CD4-positive, alpha-beta T cell (primary cell): ENCODE results near the gene PCP2. TPM values are rescaled to one million over a fixed set of nuclear protein-coding genes. Genes with fewer than 3 reads are reported as not detected.
A peak's percentile ranks its signal among the peaks of the same experiment; 100 is the strongest.

Experiments
- ATAC-seq: fragments of 200-7000 bp; cut with Tn5 transposase; one replicate; pipeline ENCODE4 v1.10.0; 2022; ENCODE audit warnings: mild to moderate bottlenecking; ENCODE audit not compliant: poor library complexity
- CTCF ChIA-PET: fragments of 350-600 bp; sonication (Branson Sonifier 250); formaldehyde crosslinking; loops from one replicate; lab custom pipeline; 2021; ENCODE audit warnings: antibody characterized with exemption, inconsistent platforms; lab: Charles Lee
- POLR2A ChIA-PET: fragments of 350-600 bp; sonication (Branson Sonifier 250); formaldehyde crosslinking; loops from one replicate; lab custom pipeline; 2021; ENCODE audit warnings: antibody characterized with exemption, inconsistent platforms; lab: Charles Lee
- DNase-seq, 14 experiments: peaks; one replicate each; pipeline ENCODE4 v3.0.0-alpha.2; 2013 to 2020; ENCODE audit warnings: mixed read lengths in 2 of 14
- H3K27ac ChIP-seq, 2 donors: one replicate each; pipeline versions ENCODE4 v1.5.1 to v1.7.0; 2013; ENCODE audit warnings: low read length in 2 of 2, low read depth in 1 of 2, mild to moderate bottlenecking in 1 of 2
- H3K27me3 ChIP-seq, 2 experiments: 1 replicate in 1 of 2; 2 replicates in 1 of 2; pipeline versions ENCODE4 v1.6.1 to v1.7.0; 2013; ENCODE audit warnings: low read length in 2 of 2, control low read depth in 1 of 2, mild to moderate bottlenecking in 1 of 2, moderate library complexity in 1 of 2; ENCODE audit not compliant: insufficient read depth in 2 of 2, control insufficient read depth in 1 of 2
- H3K36me3 ChIP-seq: one replicate; pipeline ENCODE4 v1.6.1; 2013; ENCODE audit warnings: low read length, control low read depth; ENCODE audit not compliant: insufficient read depth
- H3K4me1 ChIP-seq: one replicate; pipeline ENCODE4 v1.6.1; 2013; ENCODE audit warnings: low read length, control low read depth; ENCODE audit not compliant: insufficient read depth
- H3K4me3 ChIP-seq: one replicate; pipeline ENCODE4 v1.5.1; 2013; ENCODE audit warnings: mild to moderate bottlenecking, low read length, moderate library complexity
- H3K9me3 ChIP-seq, 2 experiments: 1 replicate in 1 of 2; 2 replicates in 1 of 2; pipeline versions ENCODE4 v1.6.1 to v1.7.0; 2013; ENCODE audit warnings: low read length in 2 of 2, mild to moderate bottlenecking in 2 of 2, control low read depth in 1 of 2, moderate library complexity in 1 of 2; ENCODE audit not compliant: control insufficient read depth in 1 of 2, insufficient read depth in 1 of 2
- H3K27ac Mint-ChIP-seq: one replicate; pipeline ENCODE4 v1.8.0; 2020; ENCODE audit warnings: mixed read lengths
- H3K27me3 Mint-ChIP-seq: one replicate; pipeline ENCODE4 v1.8.0; 2021; ENCODE audit warnings: mixed read lengths
- H3K36me3 Mint-ChIP-seq: one replicate; pipeline ENCODE4 v1.8.0; 2021; ENCODE audit warnings: low read depth, mixed read lengths
- H3K4me1 Mint-ChIP-seq: one replicate; pipeline ENCODE4 v1.8.0; 2021; ENCODE audit warnings: low read depth, mixed read lengths
- H3K4me3 Mint-ChIP-seq: one replicate; pipeline ENCODE4 v1.8.0; 2020; ENCODE audit warnings: mild to moderate bottlenecking, mixed read lengths
- H3K9me3 Mint-ChIP-seq: one replicate; pipeline ENCODE4 v1.8.0; 2020; ENCODE audit warnings: mixed read lengths
- CTCF ChIP-seq: fragments of 200-600 bp; IDR thresholded peaks from one replicate; pipeline ENCODE4 v1.8.0; 2022; ENCODE audit warnings: antibody characterized with exemption, mild to moderate bottlenecking
- intact Hi-C, 2 experiments: fragments of 100-400 bp; cut with DNase I in 1 of 2; cut with micrococcal nuclease in 1 of 2; formaldehyde crosslinking; loops; one replicate each; pipeline versions ENCODE4 v1.15.1 to v1.9.0; 2023 to 2025; cut with DNase I, micrococcal nuclease
- total RNA-seq, 174 experiments: library from RNA in 2 of 174; stranded (reverse) in 2 of 174; gene quantifications; one replicate each; pipeline ENCODE4 v1.2.3 and lab custom pipeline; 2021 to 2026

The PCP2 gene
- total RNA-seq, 2 experiments from 2014 or later: 1.9 to 2.1 TPM

GRCh38 chr19:7637374-7638256, 4.1 kb upstream of the PCP2 start:
- ChIA-PET POLR2A (interaction anchor here (1.1 to 2.4 kb wide), 4 partner anchors 8 to 15 kb away, joined by 3 to 18 read pairs (median 4); partner anchors contain the start of genes PET100 and XAB2), CTCF (interaction anchor here (0.8 to 1.5 kb wide), 4 partner anchors 14 to 162 kb away, joined by 3 to 7 read pairs (median 7); partner anchors contain the start of gene TRAPPC5)
- H3K27ac ChIP-seq: peak overlapping the region; percentile 76 to 91
- H3K4me1 ChIP-seq: peaks cover 41% of the 10 kb centered on the region
- intact Hi-C loops: loop anchor here in 1 of 2 experiments (5.0 kb wide), 1 partner anchor 290 kb away; the partner anchor contains the start of gene CTXN1
- peak overlapping the region; percentile 84 for H3K4me3 Mint-ChIP-seq
- H3K36me3 Mint-ChIP-seq: peaks cover 23% of the 10 kb centered on the region
- no peaks in the 10 kb centered on the region for H3K9me3 ChIP-seq
- H3K9me3 Mint-ChIP-seq: no peaks in the 10 kb centered on the region
- ATAC-seq (peak; percentile 18), DNase-seq (peak in 3 of 14 experiments; percentile 15 to 67 (median 60))
- H3K4me1 Mint-ChIP-seq: peaks cover 36% of the 10 kb centered on the region
- peaks cover 26% of the 10 kb centered on the region for H3K36me3 ChIP-seq
- H3K4me3 ChIP-seq: peak overlapping the region; percentile 86
- no peaks in the 10 kb centered on the region for H3K27me3 Mint-ChIP-seq
- no peaks in the 10 kb centered on the region for H3K27me3 ChIP-seq
- no peak for TF ChIP-seq CTCF
- peak overlapping the region; percentile 90 for H3K27ac Mint-ChIP-seq

GRCh38 chr19:7636691-7637373, 3.3 kb upstream of the PCP2 start, which contains the start of gene STXBP2:
STXBP2 (plus strand) TSS chr19:7637110; CDS start chr19:7637150, 40 bp downstream.
- no peaks in the 10 kb centered on the region for H3K27me3 Mint-ChIP-seq
- Histone ChIP-seq H3K27me3 (no peaks in the 10 kb centered on the region), H3K4me3 (peak within 1 kb of the TSS; percentile 86), H3K9me3 (no peaks in the 10 kb centered on the region), H3K4me1 (peaks cover 43% of the 10 kb centered on the region), H3K36me3 (peaks cover 26% of the 10 kb centered on the region), H3K27ac (peak within 1 kb of the TSS; percentile 76 to 91)
- no peak for TF ChIP-seq CTCF
- H3K4me3 Mint-ChIP-seq: peak within 1 kb of the TSS; percentile 90
- ChIA-PET CTCF (interaction anchor here (1.5 kb wide), 3 partner anchors 15 to 68 kb away, joined by 7 read pairs; partner anchors contain the start of gene TRAPPC5), POLR2A (interaction anchor here (1.1 to 1.7 kb wide), 2 partner anchors 13 to 15 kb away, joined by 4 to 5 read pairs; no protein-coding TSS in a partner anchor)
- ATAC-seq (peak; percentile 97), DNase-seq (peak; percentile 90 to 97 (median 95))
- peaks cover 27% of the 10 kb centered on the region for H3K36me3 Mint-ChIP-seq
- peaks cover 36% of the 10 kb centered on the region for H3K4me1 Mint-ChIP-seq
- H3K27ac Mint-ChIP-seq: peak within 1 kb of the TSS; percentile 90
- intact Hi-C loops: loop anchor here in 1 of 2 experiments (5.0 kb wide), 1 partner anchor 290 kb away; the partner anchor contains the start of gene CTXN1
- H3K9me3 Mint-ChIP-seq: no peaks in the 10 kb centered on the region

GRCh38 chr19:7636317-7636690, 2.8 kb upstream of the PCP2 start:
- ChIA-PET POLR2A (no interaction called here), CTCF (interaction anchor here (2.1 kb wide), 1 partner anchor 44 kb away, joined by 6 read pairs; the partner anchor contains the start of gene TRAPPC5)
- H3K4me3 Mint-ChIP-seq: peak overlapping the region; percentile 90
- H3K9me3 ChIP-seq: no peaks in the 10 kb centered on the region
- H3K4me1 Mint-ChIP-seq: peaks cover 36% of the 10 kb centered on the region
- ATAC-seq (no peak), DNase-seq (no peak)
- peak overlapping the region; percentile 90 for H3K27ac Mint-ChIP-seq
- peaks cover 48% of the 10 kb centered on the region for H3K4me1 ChIP-seq
- H3K9me3 Mint-ChIP-seq: no peaks in the 10 kb centered on the region
- peaks cover 31% of the 10 kb centered on the region for H3K36me3 ChIP-seq
- peak overlapping the region in 1 of 2 donors; percentile 31 for H3K27ac ChIP-seq
- H3K36me3 Mint-ChIP-seq: peaks cover 32% of the 10 kb centered on the region
- no peaks in the 10 kb centered on the region for H3K27me3 ChIP-seq
- no peaks in the 10 kb centered on the region for H3K27me3 Mint-ChIP-seq
- no peak for TF ChIP-seq CTCF
- H3K4me3 ChIP-seq: peak overlapping the region; percentile 86
- intact Hi-C loops: loop anchor here in 1 of 2 experiments (5.0 kb wide), 1 partner anchor 291 kb away; the partner anchor contains the start of gene CTXN1
